Liver (tissue), 3 donors: ENCODE results near the gene SREK1.

ENCODE experiments used
- EGR1 ChIP-seq, 2 donors: IDR thresholded peaks; 2 replicates each; pipeline ENCODE4 v1.6.1; 2016 to 2018; ENCODE audit warnings: antibody characterized with exemption in 2 of 2, low read depth in 2 of 2
- HNF4A ChIP-seq, 2 donors: conservative IDR thresholded peaks; 2 replicates each; pipeline ENCODE4 v1.6.1; 2016; ENCODE audit warnings: antibody characterized with exemption in 2 of 2, mild to moderate bottlenecking in 2 of 2
- YY1 ChIP-seq: IDR thresholded peaks from 2 replicates; pipeline ENCODE4 v1.6.1; 2016; ENCODE audit warnings: antibody characterized with exemption, mild to moderate bottlenecking
- TF ChIP-seq, protein P1 (sequence below): fragments of 150-350 bp; IDR thresholded peaks from 2 replicates; pipeline ENCODE4 v1.5.1; 2017; ENCODE audit warnings: improper control_type of control experiment, low read depth, low read length; ENCODE audit not compliant: missing input control
- TF ChIP-seq, protein P2 (sequence below): IDR thresholded peaks from 2 replicates; pipeline ENCODE4 v1.6.1; 2016; ENCODE audit warnings: antibody characterized with exemption
- donor health status: healthy.
- donor health status: healthy.

DNA sequence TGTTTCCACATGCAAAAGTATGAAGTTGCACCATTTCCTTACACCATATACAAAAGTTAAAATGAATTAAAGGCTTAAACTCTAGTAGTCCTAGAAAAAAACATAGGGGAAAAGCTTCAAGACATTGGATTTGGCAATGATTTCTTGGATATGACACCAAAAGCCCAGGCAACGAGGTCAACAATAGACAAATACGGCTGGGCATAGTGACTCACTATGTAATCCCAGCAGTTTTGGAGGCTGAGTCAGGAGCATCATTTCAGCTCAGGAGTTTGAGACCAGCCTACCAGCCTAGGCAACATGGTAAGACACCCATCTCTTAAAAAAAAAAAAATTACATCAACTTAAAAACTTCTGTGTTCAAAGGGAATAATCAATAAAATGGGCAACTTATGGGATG is 30.9 kb upstream of the SREK1 start:
- TF ChIP-seq, protein P1, sequence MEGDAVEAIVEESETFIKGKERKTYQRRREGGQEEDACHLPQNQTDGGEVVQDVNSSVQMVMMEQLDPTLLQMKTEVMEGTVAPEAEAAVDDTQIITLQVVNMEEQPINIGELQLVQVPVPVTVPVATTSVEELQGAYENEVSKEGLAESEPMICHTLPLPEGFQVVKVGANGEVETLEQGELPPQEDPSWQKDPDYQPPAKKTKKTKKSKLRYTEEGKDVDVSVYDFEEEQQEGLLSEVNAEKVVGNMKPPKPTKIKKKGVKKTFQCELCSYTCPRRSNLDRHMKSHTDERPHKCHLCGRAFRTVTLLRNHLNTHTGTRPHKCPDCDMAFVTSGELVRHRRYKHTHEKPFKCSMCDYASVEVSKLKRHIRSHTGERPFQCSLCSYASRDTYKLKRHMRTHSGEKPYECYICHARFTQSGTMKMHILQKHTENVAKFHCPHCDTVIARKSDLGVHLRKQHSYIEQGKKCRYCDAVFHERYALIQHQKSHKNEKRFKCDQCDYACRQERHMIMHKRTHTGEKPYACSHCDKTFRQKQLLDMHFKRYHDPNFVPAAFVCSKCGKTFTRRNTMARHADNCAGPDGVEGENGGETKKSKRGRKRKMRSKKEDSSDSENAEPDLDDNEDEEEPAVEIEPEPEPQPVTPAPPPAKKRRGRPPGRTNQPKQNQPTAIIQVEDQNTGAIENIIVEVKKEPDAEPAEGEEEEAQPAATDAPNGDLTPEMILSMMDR: no peak
- TF ChIP-seq, protein P2, sequence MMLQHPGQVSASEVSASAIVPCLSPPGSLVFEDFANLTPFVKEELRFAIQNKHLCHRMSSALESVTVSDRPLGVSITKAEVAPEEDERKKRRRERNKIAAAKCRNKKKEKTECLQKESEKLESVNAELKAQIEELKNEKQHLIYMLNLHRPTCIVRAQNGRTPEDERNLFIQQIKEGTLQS: no peak
- no peak for TF ChIP-seq YY1
- TF ChIP-seq HNF4A (conservative IDR thresholded peaks at IDR 0.05): no peak
- no peak for TF ChIP-seq EGR1 (IDR thresholded peaks at IDR 0.05; ENCODE audit: low read depth in 2 of 2)
